DMS79 treated with DMSO at 0.1 percent for 48 hours (cell line): ENCODE results near the gene GABARAPL2.
"Not testable (repeated sequence)": the region's sequence is repeated elsewhere in the genome, so short reads cannot be mapped to it uniquely, and the experiment has no call there.

Experiments used
- DNase-seq: peaks from one replicate; lab custom pipeline; 2025; lab: John Stamatoyannopoulos, UW

The GABARAPL2 gene

DNA sequence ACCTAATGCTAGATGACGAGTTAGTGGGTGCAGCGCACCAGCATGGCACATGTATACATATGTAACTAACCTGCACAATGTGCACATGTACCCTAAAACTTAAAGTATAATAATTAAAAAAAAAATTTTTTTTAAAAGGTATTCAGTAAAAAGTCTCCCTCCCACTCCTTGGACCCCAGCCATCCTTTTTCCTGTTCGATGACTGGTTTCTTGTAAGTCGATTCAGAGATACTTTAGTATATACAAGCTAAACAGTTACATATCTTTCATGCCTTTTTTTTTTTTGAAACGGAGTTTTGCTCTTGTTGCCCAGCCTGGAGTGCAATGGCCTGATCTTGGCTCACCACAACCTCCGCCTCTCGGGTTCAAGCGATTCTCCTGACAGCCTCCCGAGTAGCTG, 25.7 kb downstream of the GABARAPL2 start:
- not testable (repeated sequence) for DNase-seq

DNA sequence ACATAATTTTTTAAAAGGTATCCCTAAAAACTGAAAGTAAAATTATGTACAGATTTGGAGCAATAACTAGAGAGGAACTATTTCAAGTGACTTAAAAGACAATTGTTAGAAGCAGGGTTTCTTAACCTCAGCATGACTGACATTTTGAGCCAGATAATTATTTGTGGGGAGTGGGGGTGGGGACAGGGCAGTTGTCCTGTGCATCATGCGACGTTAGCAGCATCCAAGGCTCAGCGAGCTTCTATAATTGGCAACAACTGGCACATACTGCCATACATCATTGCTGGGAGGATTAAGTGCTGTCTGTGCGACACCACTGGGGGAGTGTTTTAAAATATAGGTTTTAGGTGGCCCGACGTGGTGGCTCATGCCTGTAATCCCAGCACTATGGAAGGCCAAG, 27.1 kb downstream of the GABARAPL2 start:
- no peak for DNase-seq

DNA sequence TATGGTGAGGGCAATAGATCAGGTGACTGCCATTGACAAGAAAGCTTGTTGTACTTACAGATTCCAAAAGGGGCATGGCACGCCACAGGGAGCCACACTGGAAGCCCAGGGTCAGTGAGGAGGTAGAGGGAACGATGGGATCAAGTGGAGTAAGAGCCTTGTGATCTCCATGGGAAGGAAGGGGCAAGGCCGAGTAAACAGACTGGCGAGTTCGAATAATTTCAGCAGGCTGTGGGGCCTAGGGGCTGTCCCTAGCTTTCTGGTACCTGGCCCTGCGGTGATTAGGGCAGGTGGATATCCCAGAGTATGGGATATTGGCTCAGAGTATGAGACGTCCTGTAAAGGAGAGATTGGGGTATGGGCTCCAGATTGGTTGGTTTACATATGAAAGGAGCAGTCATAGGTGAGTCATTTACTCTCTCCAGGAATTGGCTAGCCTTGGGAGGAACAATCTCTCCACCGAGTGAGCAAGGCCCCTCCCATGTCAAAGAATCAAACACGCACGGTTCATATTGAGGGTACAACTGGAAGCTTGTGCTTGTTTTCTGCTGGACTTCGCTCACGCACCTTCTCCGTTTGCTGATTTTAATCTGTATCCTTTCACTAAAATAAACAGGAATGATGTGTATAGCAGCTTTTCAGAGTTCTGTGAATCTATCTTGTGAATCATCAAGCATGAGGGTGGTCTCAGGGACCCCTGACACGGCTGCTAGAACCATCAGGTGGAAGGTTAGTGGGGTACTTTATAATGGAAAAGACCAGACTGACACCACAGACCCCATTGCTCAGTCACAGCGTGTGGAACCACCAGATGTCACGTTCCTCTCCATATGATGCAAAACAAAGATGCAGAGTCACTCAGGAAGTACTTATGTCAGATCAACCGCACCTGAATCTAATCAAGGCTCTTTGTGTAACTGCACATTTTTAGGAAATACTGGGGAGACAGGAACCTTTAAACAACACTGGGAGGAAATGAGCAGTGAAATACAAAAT, 27.9 kb downstream of the GABARAPL2 start:
- no peak for DNase-seq

DNA sequence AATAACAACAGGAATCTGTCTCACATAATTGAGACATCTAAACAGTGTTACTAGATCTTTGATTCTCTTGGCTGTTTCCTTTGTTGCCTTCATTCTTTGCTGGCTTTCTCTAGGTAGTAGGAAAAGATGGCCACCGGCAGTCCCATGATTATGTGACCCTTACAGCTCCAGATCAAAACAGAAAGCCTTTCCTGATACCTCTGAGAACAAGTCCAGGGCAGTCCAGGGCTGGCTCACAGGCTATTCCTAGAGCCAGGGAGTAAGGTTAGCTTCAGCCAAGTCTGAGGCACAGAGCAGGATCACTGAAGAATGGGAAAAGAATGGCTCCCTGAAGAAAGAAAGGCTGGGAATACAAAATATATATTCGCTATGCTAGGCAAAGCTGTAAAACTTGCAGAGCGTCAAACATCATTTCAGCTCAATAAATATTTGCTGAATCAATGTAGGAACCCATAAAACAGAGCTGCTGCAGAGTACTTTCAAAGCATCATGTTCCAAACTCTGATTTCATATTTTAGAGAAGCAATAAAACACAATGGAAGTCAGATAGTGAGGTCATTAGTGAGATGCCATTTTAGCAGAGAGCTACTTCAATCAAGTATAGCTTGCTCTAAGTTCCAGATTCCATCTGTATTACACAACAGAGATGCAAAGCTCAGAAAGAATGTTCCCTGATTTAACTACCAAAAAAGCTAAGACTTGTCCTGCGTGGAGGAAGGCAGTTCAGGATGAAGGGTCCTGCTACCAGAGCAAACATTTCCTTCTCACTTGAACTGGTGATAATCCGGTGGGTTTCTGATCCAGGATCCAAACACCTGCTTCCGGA, 33.5 kb downstream of the GABARAPL2 start:
- no peak for DNase-seq

DNA sequence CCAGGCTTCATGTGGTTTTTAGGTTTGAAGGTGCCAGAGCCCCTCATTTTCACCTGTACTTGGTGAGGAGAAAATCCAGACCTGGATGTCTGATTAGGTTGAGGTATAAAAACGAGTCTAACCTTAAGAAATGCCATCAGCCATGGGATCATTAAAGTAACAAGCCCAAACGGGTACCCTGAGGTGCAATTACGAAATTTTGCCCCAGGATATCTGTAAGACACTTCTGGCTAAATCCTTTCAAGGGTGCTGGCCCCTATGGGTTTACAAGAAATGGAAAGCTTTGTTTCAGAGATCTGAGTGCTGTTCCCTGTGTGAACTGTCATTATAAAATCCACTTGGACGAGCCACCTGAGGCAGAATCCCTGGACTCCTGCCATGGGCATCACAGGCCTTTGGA, 37.1 kb downstream of the GABARAPL2 start:
- no peak for DNase-seq

DNA sequence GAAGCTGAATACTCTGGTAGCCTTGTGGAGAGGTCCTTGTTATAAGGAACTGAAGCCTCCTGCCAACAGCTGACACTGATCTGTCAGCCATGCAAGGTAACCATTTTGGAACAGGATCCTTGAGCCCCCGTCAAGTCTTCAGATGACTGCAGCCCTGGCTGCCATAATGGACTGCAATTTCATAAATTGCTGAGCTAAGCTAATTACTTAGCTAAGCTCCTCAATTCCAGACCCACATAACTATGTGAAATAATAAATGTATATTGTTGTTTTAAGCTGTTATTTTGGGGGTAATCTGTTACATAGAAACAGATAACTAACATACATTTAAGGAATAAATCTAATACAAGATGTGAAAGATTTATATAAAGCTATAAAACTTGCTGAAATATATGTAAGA, 40.3 kb downstream of the GABARAPL2 start:
- DNase-seq: no peak

DNA sequence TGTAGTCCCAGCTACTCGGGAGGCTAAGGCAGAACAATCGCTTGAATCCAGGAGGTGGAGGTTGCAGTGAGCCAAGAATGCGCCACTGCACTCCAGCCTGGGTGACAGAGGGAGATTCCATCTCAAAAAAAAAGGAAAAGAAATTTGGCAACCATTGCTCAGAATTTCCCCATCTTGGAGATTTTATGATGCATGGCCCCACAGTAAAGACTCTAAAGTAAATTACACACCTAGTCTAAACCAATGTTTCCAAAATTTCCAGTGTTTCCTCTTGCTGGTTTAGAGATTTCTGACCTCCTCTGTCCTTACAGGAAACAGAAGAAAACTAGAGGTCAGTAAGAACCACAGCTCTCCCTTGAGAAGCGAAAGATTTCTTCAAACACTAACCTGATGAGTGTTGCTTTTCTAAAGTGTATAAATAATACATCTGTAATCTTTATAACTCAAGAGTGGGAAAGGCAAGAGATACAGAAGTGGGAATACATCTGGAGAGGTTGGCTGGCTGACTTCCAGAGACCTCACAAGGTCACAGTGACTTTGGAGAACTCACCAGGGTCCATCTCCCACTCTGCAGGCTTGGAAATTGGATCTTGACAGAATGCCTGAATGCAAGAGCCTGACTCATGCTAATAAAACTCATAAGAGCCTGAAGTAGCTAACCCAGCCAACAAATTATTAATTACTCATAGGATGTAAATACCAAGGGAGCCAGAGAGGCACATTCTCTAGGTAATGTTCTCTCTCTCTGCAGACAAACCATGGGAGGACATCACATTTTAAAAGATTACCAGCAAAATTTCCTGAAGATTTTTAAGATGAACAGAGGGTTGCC, 48.1 kb downstream of the GABARAPL2 start:
- peak; percentile 32 for DNase-seq

DNA sequence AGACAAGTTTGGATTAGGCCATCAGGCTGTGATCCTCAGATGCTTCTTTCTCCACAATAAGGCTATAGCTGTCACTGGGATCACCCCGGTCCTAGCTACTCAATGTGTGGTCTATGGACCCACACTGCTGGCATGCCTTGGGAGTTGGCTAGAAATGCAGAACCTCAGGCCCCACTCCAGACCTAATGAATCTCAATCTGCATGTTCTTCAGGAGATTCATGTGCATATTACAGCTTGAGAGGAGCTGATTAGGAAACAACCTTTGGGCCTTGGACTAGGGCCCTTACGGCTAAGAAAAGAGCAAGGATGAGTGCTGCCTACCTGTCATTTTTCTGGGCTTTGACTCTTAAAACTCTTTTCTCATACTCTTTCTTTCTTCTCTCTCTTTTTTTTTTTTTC, 49.4 kb downstream of the GABARAPL2 start:
- no peak for DNase-seq

DNA sequence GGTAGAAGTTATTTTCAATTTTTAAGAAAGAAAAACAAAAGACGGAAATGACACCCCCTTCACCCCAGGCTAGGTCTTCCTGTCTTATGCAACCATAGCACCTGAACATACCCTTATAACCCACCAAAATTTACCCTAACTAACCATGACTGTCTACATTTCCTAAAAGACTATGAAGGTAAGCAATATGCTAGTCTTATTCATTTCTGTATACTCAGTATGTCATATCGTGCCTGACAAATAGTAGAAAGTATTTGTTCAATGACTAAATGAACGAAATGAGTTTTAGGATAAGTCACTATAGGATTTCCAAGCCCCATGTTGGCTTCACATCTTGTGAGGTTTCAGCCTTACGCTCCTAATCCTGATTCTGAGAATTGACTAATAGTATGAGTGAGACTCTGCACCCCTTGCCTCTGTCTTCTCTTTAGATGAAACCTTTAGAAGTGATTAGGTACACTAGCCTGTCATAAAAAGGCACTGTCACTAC, 50.4 kb downstream of the GABARAPL2 start:
- no peak for DNase-seq

DNA sequence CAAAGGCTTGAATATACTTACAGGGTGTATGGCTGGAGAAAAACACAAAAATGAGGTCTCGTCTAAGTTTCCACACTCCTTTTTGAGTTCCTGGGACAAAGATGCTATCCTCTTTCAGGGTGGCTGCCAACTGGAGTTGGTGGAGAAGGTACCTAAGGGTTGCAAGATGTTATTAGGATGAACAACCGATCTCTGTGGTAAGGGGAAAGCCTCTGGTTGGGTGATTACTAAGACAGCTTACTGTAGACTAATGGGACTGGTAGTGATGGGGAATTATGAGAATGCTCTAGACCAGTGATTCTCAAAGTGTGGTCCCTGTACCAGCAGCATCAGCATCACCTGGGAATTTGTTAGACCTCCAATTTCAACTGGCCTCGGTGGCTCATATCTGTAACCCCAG, 50.9 kb downstream of the GABARAPL2 start:
- no peak for DNase-seq

DNA sequence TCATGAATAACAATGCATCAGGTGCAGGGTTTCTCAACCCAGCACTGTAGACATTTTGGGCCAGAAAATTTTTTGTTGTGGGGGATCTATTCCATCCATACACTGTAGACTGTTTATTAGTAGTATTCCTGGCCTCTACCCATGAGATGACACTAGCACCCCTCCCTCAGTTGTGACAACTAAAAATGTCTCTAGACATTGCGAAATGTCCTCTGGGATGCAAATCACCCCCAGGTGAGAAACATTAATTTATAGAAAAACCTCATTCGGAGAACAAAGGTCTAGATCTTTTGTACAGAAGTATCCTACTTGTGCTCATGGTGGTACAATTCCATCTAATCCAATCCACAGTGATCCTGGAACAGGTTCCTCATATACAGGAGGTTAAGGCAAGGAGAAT, 52.6 kb downstream of the GABARAPL2 start:
- DNase-seq: no peak

DNA sequence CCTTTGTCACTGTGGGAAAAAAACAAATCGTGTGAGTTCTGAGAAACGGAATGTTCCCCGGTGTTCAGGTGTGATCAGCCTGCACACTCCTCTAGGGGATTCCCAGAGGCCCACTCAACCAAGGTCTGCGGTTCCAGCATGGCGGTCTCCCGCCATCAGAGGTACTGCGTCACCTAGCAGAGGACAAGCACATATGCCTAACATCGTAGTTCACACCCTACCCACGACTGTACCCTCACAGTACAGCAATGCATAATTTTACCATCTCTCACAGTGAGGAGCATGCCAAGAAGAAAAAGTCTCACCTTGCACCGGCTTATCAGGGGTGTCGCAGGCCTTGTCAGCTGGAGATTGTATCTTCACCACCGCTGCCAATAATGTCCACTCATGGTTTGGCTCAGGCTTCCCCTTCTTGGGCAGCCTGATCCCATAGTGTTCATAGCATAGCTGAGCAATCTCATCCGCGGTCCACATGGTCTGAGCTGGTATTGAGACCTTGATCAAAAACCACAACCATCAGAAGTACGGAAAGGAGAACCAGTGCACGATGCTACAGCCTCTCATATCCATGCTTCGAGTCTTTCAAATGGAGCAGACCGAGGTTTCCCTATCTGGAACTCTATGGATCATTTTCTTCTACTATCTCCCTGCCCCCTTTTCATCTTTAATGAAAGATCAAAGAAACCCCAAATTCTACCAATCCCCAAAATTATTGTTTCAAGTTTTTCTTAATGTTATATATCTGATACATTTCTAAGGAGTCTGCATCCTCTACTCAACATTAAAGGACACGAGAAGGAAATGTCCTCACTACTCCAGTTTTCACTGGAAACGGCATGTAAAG, 54.4 kb downstream of the GABARAPL2 start:
- DNase-seq: no peak

DNA sequence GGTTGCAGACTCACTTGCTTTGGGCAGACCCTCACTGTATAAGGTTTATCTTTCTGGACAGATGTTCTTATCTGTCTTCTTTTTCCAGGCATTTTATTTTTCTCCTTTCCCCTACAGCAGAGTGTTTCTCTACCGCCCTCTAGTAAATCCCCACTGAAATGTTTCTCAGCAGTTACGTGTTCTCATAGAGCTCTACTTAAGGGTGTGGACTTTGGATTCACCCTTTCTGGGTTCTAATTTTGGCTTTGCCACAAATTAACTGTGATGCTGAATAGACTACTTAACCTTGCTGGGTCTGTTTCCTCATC, 54.9 kb downstream of the GABARAPL2 start:
- peak; percentile 11 for DNase-seq

DNA sequence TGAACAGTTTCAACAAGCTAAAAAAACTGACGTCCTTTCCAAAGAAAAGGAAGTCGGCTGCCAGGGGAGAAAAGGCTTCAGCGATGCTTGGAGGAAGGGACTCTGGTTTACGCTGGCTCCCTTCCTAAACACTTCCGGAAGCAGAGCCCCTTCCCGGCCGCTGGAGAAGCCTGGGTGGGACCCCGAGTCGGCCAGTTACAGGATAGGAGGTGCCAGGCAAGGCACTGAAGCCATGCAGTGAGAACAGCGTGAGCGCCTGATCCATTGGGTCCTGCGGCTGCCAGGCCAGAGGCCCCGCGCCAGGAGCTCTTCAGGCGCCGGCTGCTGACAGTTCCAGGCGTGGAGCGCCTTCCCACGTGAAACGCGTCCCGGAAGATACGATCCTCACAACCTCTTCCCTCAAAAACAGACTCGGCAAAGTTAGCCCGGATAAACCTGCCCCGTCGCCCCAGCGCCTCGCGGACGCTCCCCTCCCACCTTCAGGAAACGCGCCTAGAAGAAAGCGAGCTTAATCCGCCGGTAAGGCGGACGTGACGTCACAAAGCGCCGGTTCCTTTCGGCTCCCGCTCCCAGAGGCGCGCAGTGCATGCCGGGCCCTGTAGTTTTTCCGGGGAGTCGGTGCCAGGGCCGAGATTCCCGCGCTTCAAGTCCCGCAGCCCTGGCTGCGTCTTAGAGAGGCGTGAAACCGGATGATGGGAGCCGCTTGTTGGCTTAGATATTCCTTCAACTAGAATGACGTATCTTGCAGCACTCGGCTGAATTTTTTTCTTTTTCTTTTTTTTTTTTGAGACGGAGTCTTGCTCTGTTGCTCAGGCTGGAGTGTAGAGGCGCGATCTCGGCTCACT, 56.8 kb downstream of the GABARAPL2 start, which contains the start of gene ADAT1:
Gene ADAT1, minus strand, starts transcription at position 521 of the 845 bp plus-strand sequence. CDS start 2,482 bp downstream, outside the sequence.
- peak; percentile 68 for DNase-seq

DNA sequence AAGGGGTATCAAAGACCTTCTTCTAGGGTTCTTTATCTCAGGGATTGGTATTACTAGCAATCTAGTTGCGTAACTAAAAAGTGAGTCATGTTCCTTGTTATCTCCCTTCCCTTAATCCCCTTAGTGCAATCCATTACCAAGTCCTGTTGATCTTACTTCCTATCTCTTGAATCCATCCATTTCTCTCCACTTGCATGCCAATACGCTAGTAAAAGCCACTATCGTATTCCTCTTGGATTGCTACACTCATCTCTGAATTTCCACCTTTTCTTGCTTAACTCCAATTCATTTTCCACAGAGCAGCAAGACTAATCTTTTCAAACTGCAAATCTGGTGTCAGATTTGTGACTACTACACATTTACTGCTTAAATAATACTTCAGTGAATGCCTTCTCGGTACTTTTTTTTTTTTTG, 58.7 kb downstream of the GABARAPL2 start:
- DNase-seq: no peak

DNA sequence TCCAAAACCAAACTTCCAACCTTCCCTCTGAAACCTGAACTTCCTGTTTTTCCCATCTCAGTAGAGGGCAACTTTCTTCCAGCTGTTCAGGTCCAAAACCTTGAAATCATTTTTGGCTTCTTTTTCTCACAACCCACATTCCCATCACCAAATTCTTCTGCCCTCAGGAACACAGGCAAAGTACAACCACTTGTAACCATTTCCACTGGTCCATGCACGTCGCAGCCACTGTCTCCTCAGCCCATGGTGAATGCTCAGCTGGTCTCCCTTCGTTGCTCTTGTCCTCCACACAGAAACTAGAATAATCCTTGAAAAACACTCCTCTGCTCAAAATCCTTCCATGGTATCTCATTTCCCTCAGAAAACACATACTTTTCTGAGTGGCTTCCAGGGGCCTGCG, 60.6 kb downstream of the GABARAPL2 start:
- no peak for DNase-seq
